22Rv1 (cell line): ENCODE measurements around the gene C1QC.
A peak's percentile ranks its signal among the peaks of the same experiment; 100 is the strongest.

ENCODE experiments used
- H3K27ac ChIP-seq: fragments of 450-650 bp; 2 replicates; pipeline ENCODE4 v1.5.1; 2017
- ZFX ChIP-seq: fragments of 450-650 bp; IDR thresholded peaks from 2 replicates; pipeline ENCODE4 v1.6.1; 2017; ENCODE audit warnings: antibody characterized with exemption, borderline replicate concordance
- TF ChIP-seq, protein P1 (sequence below): fragments of 450-650 bp; IDR thresholded peaks from 2 replicates; pipeline ENCODE4 v1.5.1; 2017; ENCODE audit warnings: mild to moderate bottlenecking

The C1QC gene

DNA sequence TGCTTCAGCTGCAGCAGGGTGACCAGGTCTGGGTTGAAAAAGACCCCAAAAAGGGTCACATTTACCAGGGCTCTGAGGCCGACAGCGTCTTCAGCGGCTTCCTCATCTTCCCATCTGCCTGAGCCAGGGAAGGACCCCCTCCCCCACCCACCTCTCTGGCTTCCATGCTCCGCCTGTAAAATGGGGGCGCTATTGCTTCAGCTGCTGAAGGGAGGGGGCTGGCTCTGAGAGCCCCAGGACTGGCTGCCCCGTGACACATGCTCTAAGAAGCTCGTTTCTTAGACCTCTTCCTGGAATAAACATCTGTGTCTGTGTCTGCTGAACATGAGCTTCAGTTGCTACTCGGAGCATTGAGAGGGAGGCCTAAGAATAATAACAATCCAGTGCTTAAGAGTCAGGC, 4.1 kb upstream of the C1QC start:
- no peak overlapping the region for H3K27ac ChIP-seq
- TF ChIP-seq ZFX: no peak

DNA sequence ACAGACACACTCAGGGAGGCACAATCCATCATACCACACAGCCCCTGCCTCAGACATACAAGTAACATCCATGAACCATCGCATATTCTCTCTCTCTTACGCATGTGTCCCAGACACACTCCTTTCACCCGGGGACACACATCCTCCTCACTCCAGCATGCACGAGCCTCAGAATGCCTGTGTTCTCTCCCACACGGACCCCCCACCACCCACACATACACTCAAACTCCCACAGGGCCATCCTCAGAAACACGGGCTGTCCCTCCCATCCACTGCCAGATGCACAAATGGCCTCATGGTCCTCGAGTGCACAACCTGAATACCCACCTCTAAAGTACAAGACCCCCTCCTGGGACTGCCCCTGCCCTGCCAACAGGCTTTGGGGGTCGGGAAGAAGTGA, 2.2 kb upstream of the C1QC start:
- TF ChIP-seq, protein P1, sequence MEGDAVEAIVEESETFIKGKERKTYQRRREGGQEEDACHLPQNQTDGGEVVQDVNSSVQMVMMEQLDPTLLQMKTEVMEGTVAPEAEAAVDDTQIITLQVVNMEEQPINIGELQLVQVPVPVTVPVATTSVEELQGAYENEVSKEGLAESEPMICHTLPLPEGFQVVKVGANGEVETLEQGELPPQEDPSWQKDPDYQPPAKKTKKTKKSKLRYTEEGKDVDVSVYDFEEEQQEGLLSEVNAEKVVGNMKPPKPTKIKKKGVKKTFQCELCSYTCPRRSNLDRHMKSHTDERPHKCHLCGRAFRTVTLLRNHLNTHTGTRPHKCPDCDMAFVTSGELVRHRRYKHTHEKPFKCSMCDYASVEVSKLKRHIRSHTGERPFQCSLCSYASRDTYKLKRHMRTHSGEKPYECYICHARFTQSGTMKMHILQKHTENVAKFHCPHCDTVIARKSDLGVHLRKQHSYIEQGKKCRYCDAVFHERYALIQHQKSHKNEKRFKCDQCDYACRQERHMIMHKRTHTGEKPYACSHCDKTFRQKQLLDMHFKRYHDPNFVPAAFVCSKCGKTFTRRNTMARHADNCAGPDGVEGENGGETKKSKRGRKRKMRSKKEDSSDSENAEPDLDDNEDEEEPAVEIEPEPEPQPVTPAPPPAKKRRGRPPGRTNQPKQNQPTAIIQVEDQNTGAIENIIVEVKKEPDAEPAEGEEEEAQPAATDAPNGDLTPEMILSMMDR: no peak
- no peak for TF ChIP-seq ZFX
- no peak overlapping the region for H3K27ac ChIP-seq

DNA sequence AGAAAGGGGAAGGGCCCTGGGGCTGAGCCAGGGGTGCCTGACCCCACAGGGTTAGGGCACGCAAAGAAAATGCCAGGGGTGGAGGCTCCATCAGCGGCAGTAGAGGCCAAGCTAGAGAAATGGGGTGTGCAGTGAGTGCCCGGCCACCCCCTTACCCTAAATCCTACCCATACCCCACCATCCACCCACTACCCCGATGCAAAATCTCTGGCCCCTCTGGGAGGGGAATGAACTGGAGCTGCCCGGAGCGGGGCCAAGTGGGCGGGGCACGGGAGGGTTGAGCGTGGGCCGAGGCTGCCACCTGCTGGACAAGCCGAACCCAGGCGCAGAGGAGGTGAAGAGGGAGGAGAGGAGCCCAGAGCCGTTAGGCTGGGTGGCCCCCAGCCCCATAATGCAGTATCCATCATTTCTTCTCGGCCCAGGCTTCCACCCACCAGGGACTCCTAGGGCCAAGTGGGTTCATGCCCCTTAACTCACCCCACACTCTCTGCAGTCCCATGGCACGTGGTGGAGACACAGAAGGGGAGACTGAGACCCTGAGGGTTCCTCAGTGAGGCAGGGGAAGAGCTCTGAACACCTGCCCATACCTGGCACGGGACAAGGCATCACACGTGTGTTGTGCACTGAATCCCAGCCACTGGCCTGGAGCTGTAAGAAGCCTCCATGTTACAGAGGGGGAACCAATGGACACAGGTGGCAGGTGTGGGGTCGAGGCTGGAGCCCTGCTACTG, 1.4 kb upstream of the C1QC start:
- no peak overlapping the region for H3K27ac ChIP-seq
- TF ChIP-seq ZFX: no peak
- TF ChIP-seq, protein P1: peak; percentile 92

DNA sequence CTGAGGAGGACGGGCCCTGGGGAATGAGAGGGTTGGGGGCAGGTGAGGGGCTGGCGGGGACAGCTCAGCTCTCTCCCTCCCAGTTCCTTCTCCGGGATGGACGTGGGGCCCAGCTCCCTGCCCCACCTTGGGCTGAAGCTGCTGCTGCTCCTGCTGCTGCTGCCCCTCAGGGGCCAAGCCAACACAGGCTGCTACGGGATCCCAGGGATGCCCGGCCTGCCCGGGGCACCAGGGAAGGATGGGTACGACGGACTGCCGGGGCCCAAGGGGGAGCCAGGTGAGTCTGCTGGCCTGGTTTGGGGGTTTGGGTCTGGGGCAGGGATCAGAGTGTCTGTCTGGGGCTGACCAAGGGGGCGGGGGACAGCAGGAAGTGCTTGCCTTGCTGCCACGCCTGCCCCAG, 495 bp downstream of the C1QC start:
- TF ChIP-seq, protein P1: no peak
- no peak for TF ChIP-seq ZFX
- H3K27ac ChIP-seq: no peak overlapping the region

DNA sequence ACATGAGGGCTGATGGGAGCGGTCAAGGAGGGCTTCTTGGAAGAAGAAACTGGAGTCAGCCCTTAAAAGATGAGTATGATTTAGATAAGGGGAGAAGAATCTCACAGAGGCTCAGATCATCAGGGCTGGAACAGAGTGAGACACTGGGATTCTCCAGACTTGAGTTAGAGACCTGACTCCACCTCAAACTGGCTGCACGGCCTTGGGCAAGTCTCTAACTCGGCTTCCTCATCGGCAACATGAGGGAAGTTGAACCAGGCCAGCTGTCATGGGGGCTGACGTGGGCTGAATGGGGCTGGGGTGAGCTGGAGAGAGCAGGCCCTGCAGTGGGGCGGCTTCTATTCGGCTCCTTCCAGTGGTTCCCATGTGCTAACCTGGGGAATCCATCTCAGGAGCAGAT, 2.5 kb downstream of the C1QC start:
- no peak for TF ChIP-seq ZFX
- TF ChIP-seq, protein P1: no peak
- H3K27ac ChIP-seq: no peak overlapping the region

DNA sequence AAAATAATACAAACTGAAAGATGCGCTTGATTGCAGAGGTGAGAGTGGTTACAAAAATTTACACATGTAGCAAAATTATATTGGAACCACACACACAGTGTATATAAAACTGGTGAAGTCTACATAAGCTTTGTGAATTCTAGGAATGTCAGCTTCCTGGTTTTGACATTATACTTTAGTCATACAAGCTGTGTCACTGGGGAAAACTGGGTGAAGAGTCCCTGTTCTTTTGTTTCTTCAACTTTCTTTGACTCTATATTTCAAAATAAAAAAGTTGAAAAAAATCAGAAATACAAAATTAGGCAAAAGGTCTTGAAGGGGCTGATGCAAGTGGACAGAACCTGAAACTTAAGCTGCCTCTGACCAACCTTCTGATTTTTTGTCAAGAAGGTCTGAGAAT, 3.0 kb downstream of the C1QC start:
- H3K27ac ChIP-seq: no peak overlapping the region
- TF ChIP-seq, protein P1: no peak

DNA sequence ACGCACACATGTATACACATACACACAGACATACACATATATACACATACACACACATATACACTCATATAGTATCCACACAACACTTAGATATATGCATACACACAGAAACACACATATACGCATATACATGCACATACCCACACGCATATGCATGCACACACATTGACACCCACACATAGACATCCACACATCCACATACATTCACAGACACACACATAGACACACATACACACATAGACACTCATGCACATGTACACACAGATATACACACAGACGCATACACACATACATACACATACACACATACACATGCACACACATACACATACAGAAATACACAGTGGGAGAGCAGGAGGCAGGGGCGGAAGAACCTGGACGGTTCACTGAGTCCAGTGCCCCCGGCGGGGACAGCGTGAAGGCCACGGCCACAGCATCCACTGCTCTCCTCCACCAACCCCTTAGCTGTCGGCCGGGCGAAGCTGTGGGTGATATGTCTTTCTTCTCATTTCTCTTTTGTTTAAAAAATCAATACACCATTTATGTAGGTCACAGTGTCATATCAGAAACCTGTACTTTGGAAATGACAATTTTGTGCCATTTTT, 6.8 kb downstream of the C1QC start:
- TF ChIP-seq, protein P1: peak; percentile 27
- TF ChIP-seq ZFX: no peak
- no peak overlapping the region for H3K27ac ChIP-seq
